K562 (cell line): ENCODE results near the gene UBXN11. TPM values are rescaled to one million over a fixed set of nuclear protein-coding genes. Genes with fewer than 3 reads are reported as not detected.

ENCODE experiments used
- ATAC-seq: fragments of 200-7000 bp; cut with Tn5 transposase; 3 replicates; pipeline ENCODE4 v1.9.1; 2020; ENCODE audit warnings: moderate library complexity
- BruUV-seq: library from RNA; stranded (reverse); fragments of 400-500 nt; replicated peaks from 2 replicates; lab custom pipeline; 2021; lab: Mats Ljungman, UMichigan
- CTCF ChIA-PET: fragments of 300-600 bp; formaldehyde crosslinking; extraction: SDS; loops from one replicate; lab custom pipeline; 2021; ENCODE audit warnings: low intra/inter-chr PET ratio; lab: Yijun Ruan, JAX
- POLR2A ChIA-PET: fragments of 300-600, 350-650 bp; sonication (Branson Sonifier 250); formaldehyde crosslinking; extraction: SDS; loops from one replicate; lab custom pipeline; 2021; ENCODE audit warnings: antibody characterized with exemption, inconsistent platforms; lab: Yijun Ruan, JAX
- DNase-seq, 4 experiments: peaks; one replicate each; pipeline versions ENCODE4 v3.0.0 to v3.0.0-alpha.2; 2011 to 2018; ENCODE audit warnings: low spot score in 3 of 4, mixed read lengths in 3 of 4; ENCODE audit errors: extremely low read depth in 1 of 4
- FAIRE-seq: peaks from 2 replicates; lab custom pipeline; 2011; peaks lifted over from hg19 to GRCh38; lab: Jason Lieb, UNC
- H2AFZ ChIP-seq: 2 replicates; pipeline ENCODE4 v1.6.0; 2011; ENCODE audit warnings: low read depth, low read length, control low read depth, inconsistent platforms
- H3K27ac ChIP-seq: fragments of 200-600 bp; 3 replicates; pipeline ENCODE4 v1.8.0; 2011; ENCODE audit warnings: low read depth, mild to moderate bottlenecking, control low read depth, inconsistent platforms, low read length, moderate library complexity, mixed read lengths; ENCODE audit errors: extremely low read depth
- H3K27me3 ChIP-seq, 2 experiments: fragments of 300-600 bp in 1 of 2; 2 replicates in 1 of 2; 3 replicates in 1 of 2; pipeline versions ENCODE4 v1.6.0 to v1.8.0; 2011; ENCODE audit warnings: inconsistent platforms in 2 of 2, low read length in 2 of 2, mild to moderate bottlenecking in 1 of 2, mixed read lengths in 1 of 2, moderate library complexity in 1 of 2; ENCODE audit not compliant: control insufficient read depth in 2 of 2, insufficient read depth in 2 of 2
- H3K36me3 ChIP-seq: fragments of 300-600 bp; 3 replicates; pipeline ENCODE4 v1.8.0; 2011; ENCODE audit warnings: mild to moderate bottlenecking, low read length, inconsistent platforms; ENCODE audit not compliant: control insufficient read depth, insufficient read depth
- H3K4me1 ChIP-seq, 2 experiments: fragments of 200-600 bp in 1 of 2; replicated peaks in 1 of 2; 2 replicates in 1 of 2; 3 replicates in 1 of 2; pipeline versions ENCODE4 v1.5.1 to v1.8.0; 2011; ENCODE audit warnings: inconsistent platforms in 2 of 2, low read length in 2 of 2, mild to moderate bottlenecking in 1 of 2, mixed read lengths in 1 of 2, moderate library complexity in 1 of 2; ENCODE audit not compliant: control insufficient read depth in 2 of 2, insufficient read depth in 2 of 2
- H3K4me2 ChIP-seq: 2 replicates; pipeline ENCODE4 v1.6.1; 2011; ENCODE audit warnings: low read length, control low read depth, inconsistent platforms, mixed read lengths; ENCODE audit not compliant: insufficient read depth
- H3K4me3 ChIP-seq: fragments of 200-600 bp; sonication (generic), shearing (Covaris generic); 2 replicates; pipeline ENCODE4 v1.5.1; 2016; ENCODE audit warnings: control low read depth, inconsistent platforms
- H3K79me2 ChIP-seq: fragments of 200-600 bp; 3 replicates; pipeline ENCODE4 v1.8.0; 2011; ENCODE audit warnings: low read length, inconsistent platforms; ENCODE audit not compliant: control insufficient read depth, insufficient read depth
- H3K9ac ChIP-seq, 2 experiments: 2 replicates each; pipeline versions ENCODE4 v1.6.0 to v1.6.1; 2011; ENCODE audit warnings: low read depth in 2 of 2, low read length in 2 of 2, control low read depth in 1 of 2, inconsistent platforms in 1 of 2, mild to moderate bottlenecking in 1 of 2, mixed read lengths in 1 of 2; ENCODE audit not compliant: insufficient read depth in 1 of 2
- H3K9me1 ChIP-seq: one replicate; pipeline ENCODE4 v1.6.0; 2011; ENCODE audit warnings: inconsistent platforms, mild to moderate bottlenecking, low read length, moderate library complexity; ENCODE audit not compliant: control insufficient read depth, insufficient read depth
- H3K9me3 ChIP-seq: replicated peaks from 2 replicates; pipeline ENCODE4 v1.5.1; 2011; ENCODE audit warnings: low read depth, low read length, inconsistent platforms; ENCODE audit not compliant: control insufficient read depth, insufficient read depth
- H4K20me1 ChIP-seq: replicated peaks from 2 replicates; pipeline ENCODE4 v1.6.1; 2011; ENCODE audit warnings: low read length, inconsistent platforms, mixed read lengths; ENCODE audit not compliant: control insufficient read depth, insufficient read depth
- ETV5 ChIP-seq: sonication (generic); formaldehyde crosslinking; IDR thresholded peaks from 2 replicates; pipeline ENCODE4 v1.4.0; 2020; ENCODE audit warnings: low read depth, mild to moderate bottlenecking, missing genetic modification reagents
- FOXK1 ChIP-seq: sonication (generic); formaldehyde crosslinking; IDR thresholded peaks from 2 replicates; pipeline ENCODE4 v1.8.0; 2022; ENCODE audit warnings: missing genetic modification reagents, mild to moderate bottlenecking, borderline replicate concordance
- SMAD3 ChIP-seq: fragments of 450-650 bp; formaldehyde crosslinking; conservative IDR thresholded peaks from 2 replicates; pipeline ENCODE4 v1.4.0; 2020; ENCODE audit warnings: mild to moderate bottlenecking
- SREBF2 ChIP-seq: sonication (generic); formaldehyde crosslinking; IDR thresholded peaks from 2 replicates; pipeline ENCODE4 v1.4.0; 2020; ENCODE audit warnings: mild to moderate bottlenecking, missing genetic modification reagents
- ZNF224 ChIP-seq: sonication (generic); formaldehyde crosslinking; IDR thresholded peaks from 2 replicates; pipeline ENCODE4 v1.8.0; 2022; ENCODE audit warnings: mild to moderate bottlenecking, missing genetic modification reagents
- ZNF384 ChIP-seq: IDR thresholded peaks from 2 replicates; pipeline ENCODE4 v1.6.1; 2012; ENCODE audit warnings: low read depth, low read length, improper control_type of control experiment
- ZNF76 ChIP-seq: fragments of 250-450 bp; sonication (Bioruptor Pico); IDR thresholded peaks from 2 replicates; pipeline ENCODE4 v1.4.0; 2020; ENCODE audit warnings: mild to moderate bottlenecking, moderate library complexity, borderline replicate concordance
- WGBS: fragments of 100-300 bp; shearing (Covaris generic); methylation state at CpG from one replicate; pipeline ENCODE4 v1.1.6; 2016; ENCODE audit warnings: low coverage, mixed read lengths; ENCODE audit not compliant: insufficient coverage; ENCODE audit errors: missing lambda C conversion rate; 5-methylcytosine and 5-hydroxymethylcytosine counted together
- in situ Hi-C: fragments of 300-500 bp; cut with MboI; formaldehyde crosslinking; loops from 4 replicates; pipeline ENCODE4 v1.15.0; 2018; ENCODE audit warnings: inconsistent platforms, mixed read lengths
- intact Hi-C: fragments of 100-400 bp; cut with micrococcal nuclease; formaldehyde crosslinking; loops from 2 replicates; pipeline ENCODE4 v1.14.2; 2022
- polyA plus RNA-seq, 8 experiments: library from polyadenylated mRNA; depleted of rRNA in 4 of 8; stranded (reverse) in 5 of 8; unstranded in 3 of 8; fragments of >200 nt; fragmentation: Nextera tagmentation in 2 of 8; fragmentation: Illumina TruSeq in 1 of 8; extraction: Ambion mirVana in 2 of 8; extraction: Trizol in 1 of 8; gene quantifications; 2 replicates each; pipeline versions ENCODE4 v1.2.1 to v1.2.3, GENCODE V29; 2011 to 2014; ENCODE audit warnings: inconsistent platforms in 1 of 8, missing spikeins in 1 of 8
- total RNA-seq, 7 experiments: library from RNA; depleted of rRNA in 6 of 7; stranded (reverse); fragments of >200 nt in 6 of 7; fragmentation: Illumina TruSeq in 2 of 7; extraction: Trizol in 2 of 7; gene quantifications; 2 replicates each; pipeline versions ENCODE4 v1.2.1 to v1.2.3, GENCODE V29; 2011 to 2021; ENCODE audit warnings: low replicate concordance in 1 of 7
- TF ChIP-seq, protein P1 (sequence below): fragments of 450-650 bp; IDR thresholded peaks from 2 replicates; pipeline ENCODE4 v1.6.1; 2014; ENCODE audit warnings: low read depth, mild to moderate bottlenecking, moderate library complexity, borderline replicate concordance
- TF ChIP-seq, protein P2 (sequence below): fragments of 450-650 bp; IDR thresholded peaks from 2 replicates; pipeline ENCODE4 v1.6.1; 2018; ENCODE audit warnings: mild to moderate bottlenecking, low read depth; ENCODE audit not compliant: partially characterized antibody
- TF ChIP-seq, protein P3 (sequence below): fragments of 450-650 bp; formaldehyde crosslinking; conservative IDR thresholded peaks from 2 replicates; pipeline ENCODE4 v1.4.0; 2022; ENCODE audit warnings: mild to moderate bottlenecking, missing genetic modification characterization
- TF ChIP-seq, protein P4 (sequence below), 2 experiments: fragments of 150-350 bp in 1 of 2; IDR thresholded peaks; 2 replicates each; pipeline ENCODE4 v1.6.1; 2012 to 2016; ENCODE audit warnings: low read depth in 2 of 2, low read length in 2 of 2, mild to moderate bottlenecking in 1 of 2, moderate library complexity in 1 of 2
- TF ChIP-seq, protein P5 (sequence below): sonication (generic); formaldehyde crosslinking; IDR thresholded peaks from 2 replicates; pipeline ENCODE4 v1.5.0; 2020; ENCODE audit warnings: missing genetic modification reagents

Gene UBXN11
- total and polyA plus RNA-seq, 9 of the 15 experiments (the other 6 are each of a cell fraction or from before 2014, with no cell fraction given) = 0.48 to 34.3 (median 11.3) TPM

DNA sequence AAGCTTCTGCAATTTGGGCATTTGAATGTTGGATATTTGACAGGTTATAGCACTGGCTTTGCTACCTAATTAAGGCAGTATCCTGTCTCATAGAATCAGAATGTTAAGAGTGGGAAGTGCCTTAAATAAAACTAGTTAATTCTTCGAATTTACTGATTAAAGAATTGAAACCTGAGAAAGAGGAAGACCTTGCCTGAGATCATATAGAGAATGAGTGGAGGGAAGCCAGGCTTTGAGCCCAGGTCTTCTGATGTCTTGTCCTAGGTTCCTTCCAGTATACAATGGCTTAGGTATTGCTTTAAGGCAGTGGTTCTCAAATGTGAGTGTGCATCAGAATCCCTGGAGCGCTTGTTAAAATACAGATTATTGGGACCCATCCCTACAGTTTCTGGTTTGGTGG lies 47.4 kb downstream of the UBXN11 start (continued):
- no peak for TF ChIP-seq FOXK1 (CRISPR knock-in tag)
- TF ChIP-seq, protein P1, sequence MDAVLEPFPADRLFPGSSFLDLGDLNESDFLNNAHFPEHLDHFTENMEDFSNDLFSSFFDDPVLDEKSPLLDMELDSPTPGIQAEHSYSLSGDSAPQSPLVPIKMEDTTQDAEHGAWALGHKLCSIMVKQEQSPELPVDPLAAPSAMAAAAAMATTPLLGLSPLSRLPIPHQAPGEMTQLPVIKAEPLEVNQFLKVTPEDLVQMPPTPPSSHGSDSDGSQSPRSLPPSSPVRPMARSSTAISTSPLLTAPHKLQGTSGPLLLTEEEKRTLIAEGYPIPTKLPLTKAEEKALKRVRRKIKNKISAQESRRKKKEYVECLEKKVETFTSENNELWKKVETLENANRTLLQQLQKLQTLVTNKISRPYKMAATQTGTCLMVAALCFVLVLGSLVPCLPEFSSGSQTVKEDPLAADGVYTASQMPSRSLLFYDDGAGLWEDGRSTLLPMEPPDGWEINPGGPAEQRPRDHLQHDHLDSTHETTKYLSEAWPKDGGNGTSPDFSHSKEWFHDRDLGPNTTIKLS = no peak
- TF ChIP-seq ZNF384 = no peak
- TF ChIP-seq ZNF224 = no peak
- no peak for TF ChIP-seq SMAD3 (CRISPR knock-in tag)

DNA sequence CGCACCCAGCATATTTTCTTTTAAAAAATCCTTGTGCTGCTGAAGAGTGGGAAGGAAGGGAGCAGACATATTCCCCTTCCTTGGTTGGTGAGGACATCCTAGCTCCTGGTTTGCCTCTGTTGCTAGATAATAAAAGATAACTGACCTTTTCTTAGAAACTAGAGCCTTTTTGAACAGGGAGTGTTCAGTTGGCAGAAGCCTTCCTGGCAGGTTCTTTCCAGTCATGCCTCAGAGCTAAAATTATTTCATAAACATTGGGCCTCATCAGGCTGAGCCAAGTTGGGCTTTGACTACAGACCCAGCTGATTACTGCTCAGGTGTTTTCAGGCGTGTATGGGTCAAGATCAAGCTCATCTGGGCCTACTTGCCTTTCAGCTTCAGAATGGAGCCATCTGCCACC lies 49.2 kb downstream of the UBXN11 start:
- in situ Hi-C loops = no loop called here
- intact Hi-C loops = no loop called here
- Histone ChIP-seq H3K4me2 (no peak overlapping the region), H3K27me3 (no peaks in the 10 kb centered on the region), H2AFZ (no peak overlapping the region), H3K27ac (no peak overlapping the region; the same call in 2 of the 3 replicates), H3K4me3 (no peak overlapping the region), H4K20me1 (no peaks in the 10 kb centered on the region), H3K9ac (no peak overlapping the region), H3K9me3 (no peaks in the 10 kb centered on the region), H3K79me2 (peaks cover 39% of the 10 kb centered on the region), H3K4me1 (no peaks in the 10 kb centered on the region), H3K36me3 (peaks cover 97% of the 10 kb centered on the region), H3K9me1 (no peaks in the 10 kb centered on the region)
- DNase-seq (no peak), FAIRE-seq (no peak), ATAC-seq (no peak)
- CTCF ChIA-PET = no interaction called here
- BruUV-seq = no TSS peak
- POLR2A ChIA-PET = interaction anchor here (0.6 to 2.0 kb wide), 5 partner anchors 15 to 186 kb away, joined by 3 to 8 read pairs (median 3); partner anchors contain the start of gene CEP85
- 100% methylated on average over 2 of the region's 2 CpGs for WGBS
- TF ChIP-seq SREBF2 (CRISPR knock-in tag) (no peak), ZNF76 (CRISPR knock-in tag) (no peak), ETV5 (CRISPR knock-in tag) (no peak)
- TF ChIP-seq, protein P2, sequence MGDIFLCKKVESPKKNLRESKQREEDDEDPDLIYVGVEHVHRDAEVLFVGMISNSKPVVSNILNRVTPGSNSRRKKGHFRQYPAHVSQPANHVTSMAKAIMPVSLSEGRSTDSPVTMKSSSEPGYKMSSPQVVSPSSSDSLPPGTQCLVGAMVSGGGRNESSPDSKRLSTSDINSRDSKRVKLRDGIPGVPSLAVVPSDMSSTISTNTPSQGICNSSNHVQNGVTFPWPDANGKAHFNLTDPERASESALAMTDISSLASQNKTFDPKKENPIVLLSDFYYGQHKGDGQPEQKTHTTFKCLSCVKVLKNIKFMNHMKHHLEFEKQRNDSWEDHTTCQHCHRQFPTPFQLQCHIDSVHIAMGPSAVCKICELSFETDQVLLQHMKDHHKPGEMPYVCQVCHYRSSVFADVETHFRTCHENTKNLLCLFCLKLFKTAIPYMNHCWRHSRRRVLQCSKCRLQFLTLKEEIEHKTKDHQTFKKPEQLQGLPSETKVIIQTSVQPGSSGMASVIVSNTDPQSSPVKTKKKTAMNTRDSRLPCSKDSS = no peak
- TF ChIP-seq, protein P3, sequence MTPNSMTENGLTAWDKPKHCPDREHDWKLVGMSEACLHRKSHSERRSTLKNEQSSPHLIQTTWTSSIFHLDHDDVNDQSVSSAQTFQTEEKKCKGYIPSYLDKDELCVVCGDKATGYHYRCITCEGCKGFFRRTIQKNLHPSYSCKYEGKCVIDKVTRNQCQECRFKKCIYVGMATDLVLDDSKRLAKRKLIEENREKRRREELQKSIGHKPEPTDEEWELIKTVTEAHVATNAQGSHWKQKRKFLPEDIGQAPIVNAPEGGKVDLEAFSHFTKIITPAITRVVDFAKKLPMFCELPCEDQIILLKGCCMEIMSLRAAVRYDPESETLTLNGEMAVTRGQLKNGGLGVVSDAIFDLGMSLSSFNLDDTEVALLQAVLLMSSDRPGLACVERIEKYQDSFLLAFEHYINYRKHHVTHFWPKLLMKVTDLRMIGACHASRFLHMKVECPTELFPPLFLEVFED (CRISPR knock-in tag) = no peak
- TF ChIP-seq, protein P4, sequence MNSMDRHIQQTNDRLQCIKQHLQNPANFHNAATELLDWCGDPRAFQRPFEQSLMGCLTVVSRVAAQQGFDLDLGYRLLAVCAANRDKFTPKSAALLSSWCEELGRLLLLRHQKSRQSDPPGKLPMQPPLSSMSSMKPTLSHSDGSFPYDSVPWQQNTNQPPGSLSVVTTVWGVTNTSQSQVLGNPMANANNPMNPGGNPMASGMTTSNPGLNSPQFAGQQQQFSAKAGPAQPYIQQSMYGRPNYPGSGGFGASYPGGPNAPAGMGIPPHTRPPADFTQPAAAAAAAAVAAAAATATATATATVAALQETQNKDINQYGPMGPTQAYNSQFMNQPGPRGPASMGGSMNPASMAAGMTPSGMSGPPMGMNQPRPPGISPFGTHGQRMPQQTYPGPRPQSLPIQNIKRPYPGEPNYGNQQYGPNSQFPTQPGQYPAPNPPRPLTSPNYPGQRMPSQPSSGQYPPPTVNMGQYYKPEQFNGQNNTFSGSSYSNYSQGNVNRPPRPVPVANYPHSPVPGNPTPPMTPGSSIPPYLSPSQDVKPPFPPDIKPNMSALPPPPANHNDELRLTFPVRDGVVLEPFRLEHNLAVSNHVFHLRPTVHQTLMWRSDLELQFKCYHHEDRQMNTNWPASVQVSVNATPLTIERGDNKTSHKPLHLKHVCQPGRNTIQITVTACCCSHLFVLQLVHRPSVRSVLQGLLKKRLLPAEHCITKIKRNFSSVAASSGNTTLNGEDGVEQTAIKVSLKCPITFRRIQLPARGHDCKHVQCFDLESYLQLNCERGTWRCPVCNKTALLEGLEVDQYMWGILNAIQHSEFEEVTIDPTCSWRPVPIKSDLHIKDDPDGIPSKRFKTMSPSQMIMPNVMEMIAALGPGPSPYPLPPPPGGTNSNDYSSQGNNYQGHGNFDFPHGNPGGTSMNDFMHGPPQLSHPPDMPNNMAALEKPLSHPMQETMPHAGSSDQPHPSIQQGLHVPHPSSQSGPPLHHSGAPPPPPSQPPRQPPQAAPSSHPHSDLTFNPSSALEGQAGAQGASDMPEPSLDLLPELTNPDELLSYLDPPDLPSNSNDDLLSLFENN (IDR thresholded peaks at IDR 0.05; ENCODE audit: low read depth in 2 of 2, low read length in 2 of 2) = no peak
- TF ChIP-seq, protein P5, sequence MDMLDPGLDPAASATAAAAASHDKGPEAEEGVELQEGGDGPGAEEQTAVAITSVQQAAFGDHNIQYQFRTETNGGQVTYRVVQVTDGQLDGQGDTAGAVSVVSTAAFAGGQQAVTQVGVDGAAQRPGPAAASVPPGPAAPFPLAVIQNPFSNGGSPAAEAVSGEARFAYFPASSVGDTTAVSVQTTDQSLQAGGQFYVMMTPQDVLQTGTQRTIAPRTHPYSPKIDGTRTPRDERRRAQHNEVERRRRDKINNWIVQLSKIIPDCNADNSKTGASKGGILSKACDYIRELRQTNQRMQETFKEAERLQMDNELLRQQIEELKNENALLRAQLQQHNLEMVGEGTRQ (CRISPR knock-in tag) = no peak
